DND-41 (cell line): ENCODE data around the gene PHETA2.

ENCODE experiments used
- ATAC-seq: fragments of 200-7000 bp; cut with Tn5 transposase; 3 replicates; pipeline ENCODE4 v1.9.1; 2021; ENCODE audit warnings: low read depth; ENCODE audit not compliant: insufficient read depth
- DNase-seq: peaks from one replicate; pipeline ENCODE4 v3.0.0-alpha.2; 2020
- H2AFZ ChIP-seq: 2 replicates; pipeline ENCODE4 v1.6.0; 2012; ENCODE audit warnings: low read depth, low read length
- H3K27ac ChIP-seq: 2 replicates; pipeline ENCODE4 v1.5.1; 2012; ENCODE audit warnings: low read length, inconsistent platforms
- H3K27me3 ChIP-seq: fragments of 200-600 bp; sonication (generic); 2 replicates; pipeline ENCODE4 v1.6.0; 2012; ENCODE audit warnings: low read length, mild to moderate bottlenecking, inconsistent platforms; ENCODE audit not compliant: insufficient read depth, poor library complexity
- H3K36me3 ChIP-seq: 2 replicates; pipeline ENCODE4 v1.5.1; 2012; ENCODE audit warnings: low read length, inconsistent platforms; ENCODE audit not compliant: insufficient read depth
- H3K4me1 ChIP-seq: 2 replicates; pipeline ENCODE4 v1.5.1; 2012; ENCODE audit warnings: mild to moderate bottlenecking, low read length; ENCODE audit not compliant: insufficient read depth
- H3K4me2 ChIP-seq: 2 replicates; pipeline ENCODE4 v1.6.0; 2012; ENCODE audit warnings: mild to moderate bottlenecking, moderate library complexity, low read length, inconsistent platforms; ENCODE audit not compliant: insufficient read depth
- H3K4me3 ChIP-seq, 2 experiments: fragments of 200-600 bp in 1 of 2; shearing (Covaris generic) in 1 of 2; 2 replicates each; pipeline ENCODE4 v1.5.1; 2012 to 2016; ENCODE audit warnings: inconsistent platforms in 2 of 2, low read length in 2 of 2, mild to moderate bottlenecking in 2 of 2, low read depth in 1 of 2, moderate library complexity in 1 of 2
- H3K79me2 ChIP-seq: 2 replicates; pipeline ENCODE4 v1.6.0; 2012; ENCODE audit warnings: low read length, inconsistent platforms; ENCODE audit not compliant: insufficient read depth
- H3K9ac ChIP-seq: 2 replicates; pipeline ENCODE4 v1.6.0; 2012; ENCODE audit warnings: low read depth, mild to moderate bottlenecking, inconsistent platforms, low read length, moderate library complexity
- H3K9me3 ChIP-seq: 2 replicates; pipeline ENCODE4 v1.5.1; 2012; ENCODE audit warnings: low read length, moderate library complexity, mild to moderate bottlenecking, inconsistent platforms; ENCODE audit not compliant: insufficient read depth, severe bottlenecking
- H4K20me1 ChIP-seq: 2 replicates; pipeline ENCODE4 v1.6.0; 2012; ENCODE audit warnings: low read length; ENCODE audit not compliant: insufficient read depth
- CTCF ChIP-seq: IDR thresholded peaks from 2 replicates; pipeline ENCODE4 v1.5.1; 2012; ENCODE audit warnings: borderline replicate concordance, low read length, moderate library complexity, mild to moderate bottlenecking; ENCODE audit not compliant: poor library complexity, severe bottlenecking; ENCODE audit errors: extremely low read depth
- EZH2 ChIP-seq: IDR thresholded peaks from 3 replicates; pipeline ENCODE4 v1.6.1; 2012; ENCODE audit warnings: borderline replicate concordance, low read depth, mild to moderate bottlenecking, moderate library complexity, low read length, inconsistent platforms; ENCODE audit not compliant: severe bottlenecking

PHETA2 gene

GRCh38 chr22:42065438-42066125 lies 8.5 kb upstream of the PHETA2 start:
- TF ChIP-seq CTCF (no peak), EZH2 (no peak)
- ATAC-seq (no peak), DNase-seq (no peak)
- H3K27ac ChIP-seq, result no peak overlapping the region
- no peak overlapping the region for H3K9ac ChIP-seq
- H3K36me3 ChIP-seq, result peaks cover 42% of the 10 kb centered on the region
- H2AFZ ChIP-seq, result no peak overlapping the region
- no peak overlapping the region for H3K4me2 ChIP-seq
- H3K4me1 ChIP-seq, result peaks cover 18% of the 10 kb centered on the region
- peaks cover 8% of the 10 kb centered on the region; the same call in 1 of the 2 replicates for H3K79me2 ChIP-seq
- no peaks in the 10 kb centered on the region for H3K9me3 ChIP-seq
- H3K4me3 ChIP-seq, result no peak overlapping the region
- H4K20me1 ChIP-seq, result 0 out of 2 replicates have a peak, but pooled peaks cover 2% of the 10 kb centered on the region
- no peaks in the 10 kb centered on the region for H3K27me3 ChIP-seq

GRCh38 chr22:42066126-42066761 lies 7.8 kb upstream of the PHETA2 start:
- no peak overlapping the region for H3K4me2 ChIP-seq
- DNase-seq (no peak), ATAC-seq (no peak)
- H3K79me2 ChIP-seq, result peaks cover 8% of the 10 kb centered on the region; the same call in 1 of the 2 replicates
- H4K20me1 ChIP-seq, result 0 out of 2 replicates have a peak, but pooled peaks cover 2% of the 10 kb centered on the region
- H3K36me3 ChIP-seq, result peaks cover 37% of the 10 kb centered on the region
- no peak overlapping the region for H3K4me3 ChIP-seq
- no peaks in the 10 kb centered on the region for H3K9me3 ChIP-seq
- no peak for TF ChIP-seq CTCF
- TF ChIP-seq EZH2, result no peak
- H2AFZ ChIP-seq, result no peak overlapping the region
- H3K4me1 ChIP-seq, result peaks cover 22% of the 10 kb centered on the region
- no peak overlapping the region for H3K9ac ChIP-seq
- no peaks in the 10 kb centered on the region for H3K27me3 ChIP-seq
- no peak overlapping the region for H3K27ac ChIP-seq

- Histone ChIP-seq H3K79me2 (peaks cover 8% of the 10 kb centered on the region; the same call in 1 of the 2 replicates), H3K4me2 (no peak overlapping the region), H3K9ac (no peak overlapping the region), H2AFZ (no peak overlapping the region), H3K4me3 (no peak overlapping the region), H3K4me1 (peaks cover 29% of the 10 kb centered on the region), H3K27ac (no peak overlapping the region), H3K36me3 (peaks cover 34% of the 10 kb centered on the region), H4K20me1 (0 out of 2 replicates have a peak, but pooled peaks cover 2% of the 10 kb centered on the region), H3K27me3 (no peaks in the 10 kb centered on the region), H3K9me3 (no peaks in the 10 kb centered on the region)
- ATAC-seq (no peak), DNase-seq (no peak)
- TF ChIP-seq CTCF, result no peak
These were observed 7.1 kb upstream of the PHETA2 start for GRCh38 chr22:42066937-42067336.
